GM18519 (cell line): ENCODE data around the gene ATG16L2.
"Not testable (repeated sequence)": the region's sequence is repeated elsewhere in the genome, so short reads cannot be mapped to it uniquely, and the experiment has no call there.

ENCODE experiments used
- ATAC-seq: cut with Tn5 transposase; IDR thresholded peaks from one replicate; pipeline ENCODE4 v1.9.1; 2021; ENCODE audit warnings: mild to moderate bottlenecking, moderate library complexity; ENCODE audit not compliant: unreplicated experiment, low FRiP score

ATG16L2 gene

DNA sequence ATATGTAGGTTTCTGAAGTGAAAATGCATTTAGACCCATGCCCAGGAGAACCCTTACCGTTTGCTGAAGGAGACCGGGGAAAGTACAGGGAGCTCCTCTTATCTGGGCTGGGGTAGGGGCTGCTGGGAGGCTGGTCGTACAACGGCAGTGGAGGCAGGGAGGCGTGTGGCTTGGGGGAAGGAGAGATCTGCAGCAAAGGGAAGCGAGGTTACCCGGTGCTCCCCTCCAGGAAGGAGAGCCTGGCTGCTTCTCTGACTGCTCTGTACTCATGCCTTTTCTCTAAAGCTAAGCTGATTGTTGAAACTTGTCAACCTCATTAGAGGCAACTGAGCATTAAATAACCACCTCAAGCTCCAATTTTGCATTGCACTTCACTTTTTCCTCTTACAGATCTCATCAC is 27.2 kb downstream of the ATG16L2 start:
- ATAC-seq: no peak

DNA sequence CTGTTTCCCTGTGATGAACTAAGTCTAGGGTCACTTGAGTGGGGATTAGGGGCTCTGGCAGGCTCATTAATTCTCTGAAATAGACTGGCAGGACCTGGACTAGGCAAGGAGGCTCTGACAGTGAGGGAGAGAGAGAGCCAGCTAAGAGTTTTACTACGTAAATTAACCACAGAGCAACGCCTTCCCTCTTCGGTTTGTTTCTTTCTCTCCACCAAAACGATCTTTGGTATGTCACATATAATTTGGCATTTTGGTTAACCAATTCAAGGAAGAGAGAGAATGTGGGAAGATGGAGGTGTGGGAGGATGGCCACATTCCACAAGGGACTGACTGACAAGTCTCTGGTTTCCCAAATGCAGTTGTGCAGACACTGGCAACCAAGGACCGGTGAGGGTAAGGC is 27.9 kb downstream of the ATG16L2 start:
- no peak for ATAC-seq

DNA sequence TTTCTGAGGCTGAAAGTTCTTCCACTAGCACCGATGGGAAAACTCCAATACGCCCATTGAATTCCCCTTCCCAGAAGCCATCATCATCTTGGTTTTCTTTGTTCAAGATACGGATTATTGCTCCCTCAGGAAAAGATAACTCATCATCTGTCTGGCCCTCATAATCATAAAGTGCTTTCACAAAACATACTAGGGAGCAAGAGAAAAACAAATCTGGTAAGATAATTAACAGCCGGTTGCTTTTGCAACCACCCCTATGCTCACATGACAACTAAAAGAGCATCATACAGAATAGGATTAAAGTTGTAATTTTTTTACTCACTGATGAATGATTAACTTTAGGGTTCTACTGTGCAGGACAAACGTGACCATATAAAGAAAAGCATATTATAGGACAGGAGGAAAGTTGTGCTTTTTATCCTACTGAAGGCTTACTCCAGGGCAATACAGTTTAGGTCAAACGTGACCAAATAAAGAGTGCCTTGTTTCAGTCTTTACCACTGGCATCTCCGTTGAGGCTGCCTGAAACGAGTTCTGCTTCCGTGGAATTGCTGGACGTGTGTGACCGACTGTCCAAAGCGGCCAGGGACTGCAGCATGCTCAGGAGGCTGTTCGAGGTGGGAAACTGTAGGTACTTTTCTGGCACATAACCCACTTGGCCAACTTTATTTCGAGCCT is 28.6 kb downstream of the ATG16L2 start:
- no peak for ATAC-seq

DNA sequence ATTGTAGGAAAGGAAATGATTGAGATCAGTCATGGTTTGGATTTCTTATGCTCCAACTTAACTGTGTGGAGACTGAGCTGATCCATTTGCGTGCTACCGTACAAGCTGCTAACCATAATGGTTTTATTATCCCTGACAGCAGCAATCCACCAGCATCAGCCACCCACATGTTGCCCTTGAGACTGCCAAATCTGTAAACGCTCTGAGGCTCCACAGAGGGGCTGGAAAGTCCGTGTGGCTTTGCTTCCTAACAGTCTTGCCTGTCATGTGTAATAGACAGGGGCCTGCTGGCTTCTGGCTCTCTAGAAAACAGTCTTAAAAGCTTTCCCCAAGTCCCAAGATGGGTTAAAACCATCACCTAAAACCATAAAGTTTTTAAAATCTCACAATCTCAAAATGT is 30.1 kb downstream of the ATG16L2 start:
- ATAC-seq: no peak

DNA sequence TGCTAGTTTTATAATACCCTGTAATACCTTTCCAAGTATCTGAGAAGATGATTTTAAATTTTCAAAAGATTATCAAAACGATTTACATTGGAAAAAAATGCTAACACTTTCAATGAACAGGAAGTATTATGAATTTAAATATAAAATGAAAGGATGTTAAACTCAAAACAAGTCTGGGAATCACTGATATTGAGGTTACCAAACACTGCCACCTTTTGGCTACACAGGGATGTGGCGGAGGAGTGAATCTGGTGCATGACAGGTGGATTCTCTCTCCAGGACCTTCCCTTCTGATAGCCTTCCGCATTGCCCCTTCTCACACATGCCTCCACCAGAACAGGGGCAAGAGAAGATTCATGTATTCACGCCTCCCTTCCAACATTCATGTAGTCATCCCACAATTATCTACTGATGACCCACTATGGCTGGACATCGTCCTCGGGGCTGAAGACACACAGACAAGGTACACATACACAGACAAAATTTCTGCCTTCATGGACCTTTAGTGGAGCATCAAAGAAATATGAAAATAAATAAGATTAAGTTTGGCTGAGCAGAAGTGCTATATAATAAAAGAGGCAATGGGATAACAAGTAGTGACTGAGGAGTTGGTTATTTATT is 34.7 kb downstream of the ATG16L2 start:
- no peak for ATAC-seq

DNA sequence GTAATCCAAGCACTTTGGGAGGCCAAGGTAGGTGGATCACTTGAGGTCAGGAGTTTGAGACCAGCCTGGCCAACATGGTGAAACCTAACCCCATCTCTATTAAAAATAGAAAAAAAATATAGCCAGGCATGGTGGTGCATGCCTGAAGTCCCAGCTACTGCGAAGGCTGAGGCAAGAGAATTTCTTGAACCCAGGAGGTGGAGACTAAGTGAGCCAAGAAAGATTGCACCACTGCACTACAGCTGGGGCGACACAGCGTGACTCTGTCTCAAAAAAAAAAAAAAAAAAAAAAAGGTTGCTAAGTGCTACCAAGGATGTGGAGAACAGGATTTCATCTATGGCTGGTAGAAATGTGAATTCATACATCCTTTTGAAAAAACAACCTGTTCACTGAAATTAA is 36.6 kb downstream of the ATG16L2 start:
- ATAC-seq: no peak

DNA sequence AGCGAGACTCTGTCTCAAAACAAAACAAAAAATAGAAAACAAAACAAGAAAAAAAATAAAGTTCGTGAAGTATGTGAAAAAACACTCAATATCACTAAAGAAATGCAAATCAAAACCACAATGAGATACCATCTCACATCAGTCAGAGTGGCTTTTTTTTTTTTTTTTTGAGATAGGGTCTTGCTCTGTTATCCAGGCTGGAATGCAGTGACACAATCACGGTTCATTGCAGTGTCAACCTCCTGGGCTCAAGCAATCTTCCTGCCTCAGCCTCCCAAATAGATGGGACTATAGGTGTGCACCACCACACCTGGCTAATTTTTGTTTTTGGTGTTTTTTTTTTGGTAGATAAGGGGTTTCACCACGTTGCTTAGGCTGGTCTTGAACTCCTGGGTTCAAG is 37.5 kb downstream of the ATG16L2 start:
- no peak for ATAC-seq

DNA sequence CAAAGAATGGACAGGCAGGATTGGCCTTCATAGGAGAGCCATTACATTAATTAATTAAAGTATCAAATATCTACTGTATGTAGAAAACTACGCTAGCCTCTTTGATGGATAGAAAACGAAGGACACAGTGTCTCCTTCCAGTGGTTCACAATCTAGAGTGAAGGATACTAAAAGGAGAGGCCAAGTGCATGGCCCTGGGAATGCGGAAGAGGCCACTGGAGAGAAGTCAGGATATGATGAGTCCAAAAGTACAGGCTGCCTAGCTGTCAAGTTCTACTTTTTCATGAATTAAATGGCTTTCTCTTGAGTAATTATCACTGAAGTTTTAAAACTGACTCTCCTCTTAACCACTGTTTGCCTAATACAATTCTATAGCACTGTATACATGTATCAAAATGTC is 41.9 kb downstream of the ATG16L2 start:
- ATAC-seq: no peak

DNA sequence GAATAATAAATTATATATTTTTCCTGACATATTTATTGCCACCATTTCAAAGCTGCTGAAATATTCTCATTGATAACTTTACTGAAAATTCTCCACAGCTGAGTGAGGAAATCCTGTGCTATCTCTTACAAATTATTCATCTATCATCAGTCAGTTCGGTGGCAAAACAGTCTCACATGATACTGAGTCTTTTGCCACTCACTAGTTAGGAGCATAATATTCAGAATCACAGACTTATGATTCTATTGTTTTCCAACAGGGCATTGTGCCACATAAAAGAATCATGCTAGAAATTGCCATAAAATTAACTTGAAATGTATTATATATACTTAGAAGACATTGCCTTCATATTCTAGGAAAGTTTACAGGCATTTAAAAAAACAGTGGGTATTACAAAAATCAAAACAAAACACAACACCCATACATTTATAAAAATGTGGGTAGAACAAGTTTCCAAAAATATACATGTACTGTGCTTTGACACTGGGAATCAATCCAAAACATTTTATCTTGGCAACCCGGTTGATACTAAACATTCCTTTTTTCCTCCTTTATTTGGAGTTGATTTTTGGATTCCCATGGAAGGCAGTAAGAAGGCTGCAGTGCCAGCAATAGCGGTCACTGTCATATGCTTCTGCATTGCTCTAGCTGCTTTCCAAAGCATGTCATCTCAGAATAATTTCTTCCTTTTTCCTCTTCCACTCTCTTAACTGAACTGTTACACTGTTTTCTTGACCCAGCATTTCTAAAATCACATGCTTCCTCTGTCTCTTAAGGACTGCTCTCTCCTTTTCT is 42.5 kb downstream of the ATG16L2 start:
- no peak for ATAC-seq

DNA sequence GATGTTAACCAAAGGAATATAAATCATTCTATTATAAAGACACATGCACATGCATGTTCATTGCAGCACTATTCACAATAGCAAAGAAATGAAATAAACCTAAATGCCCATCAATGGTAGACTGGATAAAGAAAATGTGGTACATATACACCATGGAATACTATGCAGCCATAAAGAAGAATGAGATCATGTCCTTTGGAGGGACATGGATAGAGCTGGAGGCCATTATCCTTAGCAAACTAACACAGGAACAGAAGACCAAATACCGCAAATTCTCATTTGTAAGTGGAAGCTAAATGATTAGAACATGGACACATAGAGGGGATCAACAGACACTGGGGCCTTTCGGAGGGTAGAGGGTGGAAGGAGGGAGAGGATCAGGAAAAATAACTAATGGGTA is 44.1 kb downstream of the ATG16L2 start:
- not testable (repeated sequence) for ATAC-seq

DNA sequence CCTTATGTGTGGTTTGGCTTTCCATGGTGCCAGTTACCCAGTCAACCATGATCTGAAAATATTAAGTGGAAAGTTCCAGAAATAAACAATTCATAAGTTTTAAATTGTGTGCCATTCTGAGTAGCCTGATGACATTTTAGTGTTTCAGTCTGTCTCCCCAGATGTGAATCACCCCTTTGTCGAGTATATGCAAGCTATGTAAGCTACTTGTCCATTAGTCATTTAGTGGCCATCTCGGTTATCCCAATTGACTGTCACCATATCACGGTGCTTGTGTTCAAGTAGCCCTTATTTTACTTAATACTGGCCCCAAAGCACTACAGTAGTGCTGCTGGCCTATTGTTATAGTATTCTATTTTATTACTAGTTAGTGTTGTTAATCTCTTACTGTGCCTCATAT is 44.9 kb downstream of the ATG16L2 start:
- no peak for ATAC-seq

DNA sequence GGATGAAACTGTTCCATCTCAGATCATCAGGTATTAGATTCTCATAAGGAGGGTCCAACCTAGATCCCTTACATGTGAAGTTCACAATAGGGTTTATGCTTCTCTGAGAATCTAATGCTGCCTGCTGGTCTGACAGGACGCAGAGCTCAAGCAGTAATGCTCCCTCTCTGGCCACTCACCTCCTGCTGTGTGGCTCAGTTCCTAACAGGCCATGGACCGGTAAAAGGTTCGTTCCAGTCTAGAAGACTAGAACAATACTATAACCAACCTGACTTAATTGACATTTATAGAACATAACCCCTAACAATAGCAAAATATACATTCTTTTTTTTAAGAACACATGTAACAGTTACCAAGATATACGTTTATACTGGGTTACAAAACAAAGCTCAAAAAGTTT is 45.8 kb downstream of the ATG16L2 start:
- ATAC-seq: no peak

DNA sequence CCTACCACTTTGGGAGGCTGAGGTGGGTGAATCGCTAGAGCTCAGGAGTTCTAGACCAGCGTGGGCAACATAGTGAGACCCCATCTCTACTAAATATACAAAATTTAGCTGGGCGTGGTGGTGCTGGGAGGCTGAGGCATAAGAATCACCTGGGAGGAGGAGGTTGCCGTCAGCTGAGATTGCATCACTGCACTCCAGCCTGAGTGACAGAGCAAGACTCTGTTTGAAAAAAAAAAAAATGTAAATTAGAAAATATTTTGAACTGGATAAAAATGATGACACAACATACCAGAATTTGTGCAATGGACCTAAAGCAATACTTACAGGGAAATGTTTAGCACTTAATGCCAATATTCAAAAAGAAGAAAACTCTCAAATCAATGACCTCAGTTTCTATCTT is 46.4 kb downstream of the ATG16L2 start:
- no peak for ATAC-seq

DNA sequence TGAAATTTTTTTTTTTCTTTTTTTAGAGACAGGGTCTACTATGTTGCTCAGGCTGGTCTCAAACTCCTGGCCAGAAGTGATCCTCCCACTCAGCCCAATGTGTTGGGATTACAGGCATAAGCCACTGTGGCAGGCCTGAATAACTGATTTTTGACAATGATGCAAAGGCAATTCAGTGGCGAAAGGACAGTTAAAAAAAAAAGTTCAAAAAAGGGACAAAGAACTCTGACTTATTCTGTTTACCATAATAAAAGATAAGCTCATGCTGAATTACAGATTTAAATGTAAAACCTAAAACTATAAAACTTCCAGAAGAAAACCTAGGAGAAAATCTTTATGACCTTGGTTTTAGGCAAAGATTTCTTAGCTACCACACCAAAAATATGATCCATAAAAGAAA is 48.9 kb downstream of the ATG16L2 start:
- ATAC-seq: no peak

DNA sequence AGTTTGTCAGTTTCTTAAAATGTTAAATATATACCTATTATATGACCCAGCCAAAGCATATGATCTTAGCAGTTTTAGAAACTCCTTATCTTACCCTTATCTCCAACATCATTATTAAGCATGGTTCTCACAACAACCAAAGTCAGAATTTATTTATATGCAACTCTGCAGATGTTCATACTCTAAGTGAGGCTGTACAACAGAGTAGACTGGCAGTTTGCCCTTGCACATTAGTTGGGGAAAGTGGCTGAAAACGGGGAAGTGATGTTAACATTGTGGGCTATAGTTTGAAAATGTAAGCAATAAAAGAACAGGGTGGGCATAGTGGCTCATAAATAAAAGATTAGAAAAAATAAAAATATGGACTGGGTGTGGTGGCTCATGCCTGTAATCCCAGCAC is 49.7 kb downstream of the ATG16L2 start:
- ATAC-seq: no peak

DNA sequence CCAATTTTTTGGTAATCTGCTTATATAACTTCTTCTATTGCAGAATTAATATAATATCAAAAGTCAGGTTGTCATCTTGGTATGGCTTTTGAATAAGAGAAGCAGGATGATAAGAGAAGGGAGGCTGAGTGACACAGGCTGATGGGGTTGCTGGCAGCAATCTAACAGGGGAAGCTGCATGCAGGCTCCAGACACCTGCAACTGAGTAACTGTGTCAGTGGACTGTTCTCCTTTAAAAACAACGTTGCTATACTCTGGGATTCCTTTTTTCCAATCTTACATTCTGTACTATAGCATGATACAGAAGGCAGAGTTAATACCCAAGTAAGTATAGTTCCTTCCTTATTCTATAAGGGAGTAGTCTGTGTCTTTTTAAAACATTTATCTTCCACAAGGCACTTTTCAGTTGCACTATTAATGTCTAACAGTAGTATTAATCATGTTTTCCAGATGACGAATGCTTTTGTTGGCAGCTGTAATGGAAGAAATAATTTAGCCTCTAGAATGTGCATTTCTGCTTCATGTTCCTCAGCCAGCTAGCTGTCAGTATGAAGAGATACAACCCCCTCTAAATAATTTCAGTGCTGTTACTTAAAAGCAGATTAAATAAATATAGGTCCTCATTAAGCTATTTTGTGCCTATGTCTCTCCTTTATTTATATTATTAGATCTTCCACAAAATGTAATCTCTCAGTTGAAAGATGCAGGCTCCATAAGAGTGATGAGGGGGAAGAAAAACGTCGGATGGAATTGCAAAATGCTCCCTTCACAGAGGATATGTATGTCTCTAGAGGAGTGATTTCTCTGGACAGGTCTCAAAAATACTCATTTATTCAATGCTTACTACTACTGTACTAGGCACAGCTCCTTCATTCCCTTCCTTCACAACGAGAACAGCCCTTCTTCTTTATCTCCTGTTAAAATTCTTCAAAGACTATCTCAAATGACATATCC is 50.8 kb downstream of the ATG16L2 start:
- no peak for ATAC-seq

DNA sequence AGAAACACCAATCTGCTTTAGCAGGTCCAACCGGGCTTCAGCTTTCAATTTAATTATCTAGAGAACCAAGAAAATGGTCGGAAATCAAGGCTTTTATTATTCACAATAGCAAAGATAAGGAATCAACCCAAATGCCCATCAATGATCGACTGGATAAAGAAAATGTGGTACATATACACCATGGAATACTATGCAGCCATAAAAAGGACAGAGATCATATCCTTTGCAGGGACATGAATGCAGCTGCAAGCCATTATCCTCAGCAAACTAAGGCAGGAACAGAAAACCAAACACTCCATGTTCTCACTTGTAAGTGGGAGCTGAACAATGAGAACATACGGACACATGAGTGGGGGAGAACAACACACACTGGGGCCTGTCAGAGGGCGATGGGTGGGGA is 53.8 kb downstream of the ATG16L2 start:
- ATAC-seq: no peak

DNA sequence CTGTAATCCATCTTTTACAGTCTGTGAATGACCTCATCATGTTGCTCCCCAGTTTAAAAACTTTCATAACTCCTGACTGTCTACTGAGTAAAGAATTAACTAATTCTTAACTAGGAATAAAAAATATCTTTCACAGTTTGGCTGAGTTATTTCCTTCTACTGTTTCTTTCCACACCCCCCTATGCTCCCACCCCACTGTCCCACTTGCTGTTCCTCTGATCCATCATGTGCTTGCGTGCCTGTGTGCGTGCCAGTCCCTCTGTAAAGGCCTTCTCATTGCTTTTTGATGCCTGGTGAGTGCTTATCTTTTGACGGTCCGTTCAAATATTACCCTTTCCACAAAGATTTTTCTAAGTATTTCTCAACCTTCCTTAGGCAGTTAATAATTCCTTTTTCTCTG is 55.6 kb downstream of the ATG16L2 start:
- ATAC-seq: no peak

DNA sequence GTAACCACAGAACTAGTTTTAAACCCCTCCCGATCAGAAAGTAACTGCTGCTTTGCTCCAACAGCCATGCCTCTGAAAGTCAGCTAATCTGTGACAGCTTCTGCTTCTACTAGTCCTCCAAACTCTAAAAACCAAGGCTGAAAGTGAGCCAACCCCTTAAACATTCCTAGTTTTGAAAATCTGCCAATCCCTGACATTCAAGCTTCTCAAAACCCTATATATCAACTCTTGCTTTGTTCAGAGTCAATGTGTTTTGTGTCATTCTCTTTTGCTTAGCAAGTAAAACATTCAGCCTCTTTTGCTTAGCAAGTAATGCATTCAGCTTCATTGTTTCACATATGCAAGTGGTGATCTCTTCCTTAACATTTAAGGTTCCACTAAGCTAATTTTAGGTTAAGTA is 56.9 kb downstream of the ATG16L2 start:
- no peak for ATAC-seq

DNA sequence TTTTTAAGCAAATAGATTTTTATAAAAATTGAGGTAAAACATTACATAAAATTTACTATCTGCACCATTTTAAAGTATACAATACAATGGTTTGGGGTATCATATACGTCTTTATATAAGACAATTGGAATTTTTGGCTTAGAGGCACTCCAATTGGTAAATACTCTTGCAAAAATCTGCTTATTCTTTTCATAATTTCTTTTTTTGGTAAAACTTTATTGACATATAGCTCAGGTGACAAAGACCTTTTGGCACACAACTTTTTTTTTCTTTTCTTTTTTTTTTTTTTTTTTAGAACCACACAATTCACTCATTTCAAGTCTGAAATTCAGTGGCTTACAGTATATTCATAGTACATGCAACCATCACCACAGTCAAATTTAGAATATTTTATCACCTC is 57.8 kb downstream of the ATG16L2 start:
- no peak for ATAC-seq

DNA sequence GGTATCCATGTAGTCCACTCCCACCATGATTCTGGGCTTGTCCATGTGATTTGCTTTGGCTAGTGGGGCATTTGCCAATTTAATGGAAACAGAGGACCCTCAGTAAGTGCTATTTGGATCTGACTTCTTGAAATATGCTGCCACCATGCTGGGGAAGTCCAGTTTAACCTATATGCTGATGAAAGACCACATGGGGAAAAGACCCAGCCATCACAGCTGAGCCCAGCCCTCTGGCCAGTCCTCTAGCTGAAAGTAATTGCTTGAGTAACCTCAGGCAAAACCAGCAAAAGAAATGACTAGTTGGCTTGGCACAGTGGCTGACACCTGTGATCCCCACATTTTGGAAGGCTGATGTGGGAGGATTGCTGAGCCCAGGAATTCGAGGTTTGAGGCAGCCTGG is 61.5 kb downstream of the ATG16L2 start:
- ATAC-seq: no peak
